Immature natural killer cell (primary cell): ENCODE measurements around the gene DYRK3. TPM values are rescaled to one million over a fixed set of nuclear protein-coding genes. Genes with fewer than 3 reads are reported as not detected.
"Not testable (repeated sequence)": the region's sequence is repeated elsewhere in the genome, so short reads cannot be mapped to it uniquely, and the experiment has no call there.

ENCODE experiments used
- DNase-seq, 3 donors: peaks; one replicate each; pipeline ENCODE4 v3.0.0; 2022; ENCODE audit warnings: mixed read lengths in 1 of 3
- H3K27ac Mint-ChIP-seq, 6 donors: one replicate each; pipeline ENCODE4 v1.8.0; 2020; ENCODE audit warnings: mixed read lengths in 6 of 6, mild to moderate bottlenecking in 5 of 6, inconsistent platforms in 4 of 6, moderate library complexity in 3 of 6
- H3K27me3 Mint-ChIP-seq, 3 donors: one replicate each; pipeline ENCODE4 v1.8.0; 2020 to 2021; ENCODE audit warnings: low read depth in 3 of 3, mild to moderate bottlenecking in 3 of 3, mixed read lengths in 3 of 3, moderate library complexity in 3 of 3, inconsistent platforms in 1 of 3
- H3K36me3 Mint-ChIP-seq, 3 donors: one replicate each; pipeline ENCODE4 v1.8.0; 2020; ENCODE audit warnings: mixed read lengths in 3 of 3, inconsistent platforms in 2 of 3, mild to moderate bottlenecking in 2 of 3
- H3K4me1 Mint-ChIP-seq, 2 donors: one replicate each; pipeline ENCODE4 v1.8.0; 2020; ENCODE audit warnings: inconsistent platforms in 2 of 2, mild to moderate bottlenecking in 2 of 2, mixed read lengths in 2 of 2, moderate library complexity in 1 of 2
- H3K4me3 Mint-ChIP-seq, 5 donors: one replicate each; pipeline ENCODE4 v1.8.0; 2020; ENCODE audit warnings: mild to moderate bottlenecking in 5 of 5, mixed read lengths in 5 of 5, inconsistent platforms in 3 of 5, moderate library complexity in 3 of 5
- H3K9me3 Mint-ChIP-seq, 6 donors: one replicate each; pipeline ENCODE4 v1.8.0; 2020; ENCODE audit warnings: mild to moderate bottlenecking in 6 of 6, mixed read lengths in 6 of 6, inconsistent platforms in 4 of 6, moderate library complexity in 3 of 6
- polyA plus RNA-seq, 3 donors: library from polyadenylated mRNA; unstranded; fragments of 300-500 nt; fragmentation: Illumina TruSeq; gene quantifications; one replicate each; pipeline ENCODE4 v1.2.3, GENCODE V29; 2021

DYRK3 gene
- polyA plus RNA-seq, 3 donors from 2014 or later = not detected

- DNase-seq = no peak
- no peak overlapping the region for H3K4me3 Mint-ChIP-seq
- peaks cover 7 to 41% (median 11%) of the 10 kb centered on the region in 3 donors for H3K36me3 Mint-ChIP-seq
- no peaks in the 10 kb centered on the region for H3K9me3 Mint-ChIP-seq
- peaks cover 0 to 4% (median 0%) of the 10 kb centered on the region in 3 donors for H3K27me3 Mint-ChIP-seq
- no peaks in the 10 kb centered on the region for H3K4me1 Mint-ChIP-seq
- no peak overlapping the region for H3K27ac Mint-ChIP-seq
These were observed 30.5 kb upstream of the DYRK3 start for GRCh38 chr1:206604861-206605260.

GRCh38 chr1:206606867-206607266 lies 28.5 kb upstream of the DYRK3 start:
- H3K9me3 Mint-ChIP-seq = no peaks in the 10 kb centered on the region
- peaks cover 12 to 13% of the 10 kb centered on the region in 2 donors for H3K4me1 Mint-ChIP-seq
- H3K27ac Mint-ChIP-seq = no peak overlapping the region
- H3K36me3 Mint-ChIP-seq = peaks cover 0 to 36% (median 11%) of the 10 kb centered on the region in 3 donors
- no peak for DNase-seq
- no peaks in the 10 kb centered on the region for H3K27me3 Mint-ChIP-seq
- H3K4me3 Mint-ChIP-seq = no peak overlapping the region

GRCh38 chr1:206608108-206608698 lies 27.1 kb upstream of the DYRK3 start:
- H3K4me3 Mint-ChIP-seq = no peak overlapping the region
- no peaks in the 10 kb centered on the region for H3K9me3 Mint-ChIP-seq
- H3K4me1 Mint-ChIP-seq = peaks cover 16 to 18% of the 10 kb centered on the region in 2 donors
- H3K27me3 Mint-ChIP-seq = peaks cover 2 to 7% (median 6%) of the 10 kb centered on the region in 3 donors
- H3K27ac Mint-ChIP-seq = no peak overlapping the region
- DNase-seq = peak; percentile 28 to 48 (median 39)
- peaks cover 0 to 24% (median 11%) of the 10 kb centered on the region in 3 donors for H3K36me3 Mint-ChIP-seq

- peaks cover 2 to 7% (median 6%) of the 10 kb centered on the region in 3 donors for H3K27me3 Mint-ChIP-seq
- H3K9me3 Mint-ChIP-seq = no peaks in the 10 kb centered on the region
- H3K27ac Mint-ChIP-seq = peak overlapping the region in 1 of 6 donors; percentile 26
- H3K36me3 Mint-ChIP-seq = peaks cover 0 to 20% (median 11%) of the 10 kb centered on the region in 3 donors
- H3K4me3 Mint-ChIP-seq = peak overlapping the region in 1 of 5 donors; percentile 35
- peaks cover 16 to 18% of the 10 kb centered on the region in 2 donors for H3K4me1 Mint-ChIP-seq
- no peak for DNase-seq
These were observed 25.9 kb upstream of the DYRK3 start for GRCh38 chr1:206609229-206609991.

- Mint-ChIP-seq H3K36me3 (peaks cover 0 to 9% (median 6%) of the 10 kb centered on the region in 3 donors), H3K27me3 (peaks cover 5 to 11% (median 6%) of the 10 kb centered on the region in 3 donors), H3K4me3 (peak within 1 kb of the TSS; percentile 89 to 94 (median 93)), H3K9me3 (no peaks in the 10 kb centered on the region), H3K4me1 (peaks cover 16 to 18% of the 10 kb centered on the region in 2 donors), H3K27ac (peak within 1 kb of the TSS; percentile 87 to 95 (median 92))
- DNase-seq = peak; percentile 93 to 94 (median 93)
These were observed 23.0 kb upstream of the DYRK3 start, which contains the start of gene EIF2D for GRCh38 chr1:206612129-206612876. Gene EIF2D, minus strand, starts transcription at chr1:206612465. Its CDS starts 123 bp downstream, at chr1:206612342.

- not testable (repeated sequence) for H3K27ac Mint-ChIP-seq, H3K4me1 Mint-ChIP-seq, H3K36me3 Mint-ChIP-seq, H3K27me3 Mint-ChIP-seq, H3K9me3 Mint-ChIP-seq, DNase-seq, H3K4me3 Mint-ChIP-seq
These were observed 8.9 kb upstream of the DYRK3 start for GRCh38 chr1:206626396-206626795.

GRCh38 chr1:206628916-206629315 lies 6.4 kb upstream of the DYRK3 start:
- Mint-ChIP-seq H3K9me3 (no peaks in the 10 kb centered on the region), H3K4me1 (peaks cover 0 to 2% of the 10 kb centered on the region in 2 donors), H3K36me3 (peaks cover 0 to 3% (median 0%) of the 10 kb centered on the region in 3 donors), H3K4me3 (no peak overlapping the region), H3K27ac (no peak overlapping the region), H3K27me3 (peaks cover 3 to 14% (median 11%) of the 10 kb centered on the region in 3 donors)
- no peak for DNase-seq

- Mint-ChIP-seq H3K36me3 (peaks cover 0 to 3% (median 0%) of the 10 kb centered on the region in 3 donors), H3K27me3 (peaks cover 3 to 18% (median 17%) of the 10 kb centered on the region in 3 donors), H3K4me3 (no peak overlapping the region), H3K27ac (no peak overlapping the region), H3K4me1 (peaks cover 14 to 16% of the 10 kb centered on the region in 2 donors), H3K9me3 (no peaks in the 10 kb centered on the region)
- peak in 1 of 3 donors; percentile 12 for DNase-seq
These were observed 4.2 kb upstream of the DYRK3 start for GRCh38 chr1:206631085-206631509.

- H3K4me1 Mint-ChIP-seq = peaks cover 15 to 16% of the 10 kb centered on the region in 2 donors
- H3K4me3 Mint-ChIP-seq = peak overlapping the region in 3 of 5 donors; percentile 3 to 24 (median 16)
- H3K27ac Mint-ChIP-seq = no peak overlapping the region
- no peaks in the 10 kb centered on the region for H3K36me3 Mint-ChIP-seq
- no peak for DNase-seq
- peaks cover 3 to 22% (median 20%) of the 10 kb centered on the region in 3 donors for H3K27me3 Mint-ChIP-seq
- H3K9me3 Mint-ChIP-seq = no peaks in the 10 kb centered on the region
These were observed 1.6 kb upstream of the DYRK3 start for GRCh38 chr1:206633708-206634121.

GRCh38 chr1:206634365-206635079 lies 814 bp upstream of the DYRK3 start:
- Mint-ChIP-seq H3K4me3 (peak overlapping the region; percentile 85 to 92 (median 89)), H3K4me1 (peaks cover 15 to 16% of the 10 kb centered on the region in 2 donors), H3K27ac (peak overlapping the region in 5 of 6 donors; percentile 47 to 87 (median 72)), H3K9me3 (no peaks in the 10 kb centered on the region), H3K27me3 (peaks cover 6 to 22% (median 20%) of the 10 kb centered on the region in 3 donors), H3K36me3 (no peaks in the 10 kb centered on the region)
- DNase-seq = peak; percentile 60 to 63 (median 61)

- no peaks in the 10 kb centered on the region for H3K36me3 Mint-ChIP-seq
- peak overlapping the region; percentile 51 to 81 (median 75) for H3K4me3 Mint-ChIP-seq
- H3K27ac Mint-ChIP-seq = peak overlapping the region in 1 of 6 donors; percentile 78
These were observed 626 bp downstream of the DYRK3 start for GRCh38 chr1:206635978-206636345.

GRCh38 chr1:206636671-206637070 lies 1.3 kb downstream of the DYRK3 start:
- peaks cover 15 to 16% of the 10 kb centered on the region in 2 donors for H3K4me1 Mint-ChIP-seq
- peaks cover 7 to 27% (median 22%) of the 10 kb centered on the region in 3 donors for H3K27me3 Mint-ChIP-seq
- no peak overlapping the region for H3K4me3 Mint-ChIP-seq
- H3K36me3 Mint-ChIP-seq = no peaks in the 10 kb centered on the region
- DNase-seq = no peak
- H3K9me3 Mint-ChIP-seq = no peaks in the 10 kb centered on the region
- no peak overlapping the region for H3K27ac Mint-ChIP-seq

More at GRCh38 chr1:206635978-206636345, 626 bp downstream of the DYRK3 start:
- DNase-seq = no peak
- Mint-ChIP-seq H3K27me3 (peaks cover 7 to 27% (median 22%) of the 10 kb centered on the region in 3 donors), H3K4me1 (peaks cover 15 to 16% of the 10 kb centered on the region in 2 donors), H3K9me3 (no peaks in the 10 kb centered on the region)

GRCh38 chr1:206637605-206638004 lies 2.3 kb downstream of the DYRK3 start:
- peaks cover 15 to 16% of the 10 kb centered on the region in 2 donors for H3K4me1 Mint-ChIP-seq
- no peak for DNase-seq
- peaks cover 8 to 25% (median 18%) of the 10 kb centered on the region in 3 donors for H3K27me3 Mint-ChIP-seq
- no peaks in the 10 kb centered on the region for H3K36me3 Mint-ChIP-seq
- no peak overlapping the region for H3K4me3 Mint-ChIP-seq
- no peaks in the 10 kb centered on the region for H3K9me3 Mint-ChIP-seq
- no peak overlapping the region for H3K27ac Mint-ChIP-seq
